Activated naive CD4-positive, alpha-beta T cell treated with anti-CD3 and anti-CD28 coated beads for 36 hours (primary cell): ENCODE data around the gene UBXN6. TPM values are rescaled to one million over a fixed set of nuclear protein-coding genes. Genes with fewer than 3 reads are reported as not detected.
A peak's percentile ranks its signal among the peaks of the same experiment; 100 is the strongest.

Experiments
- CTCF ChIA-PET: fragments of 350-600 bp; sonication (Branson Sonifier 250); formaldehyde crosslinking; loops from one replicate; lab custom pipeline; 2021; ENCODE audit warnings: antibody characterized with exemption; lab: Charles Lee
- DNase-seq: peaks from one replicate; pipeline ENCODE4 v3.0.0-alpha.2; 2020
- H3K27ac Mint-ChIP-seq: one replicate; pipeline ENCODE4 v1.8.0; 2021; ENCODE audit warnings: mild to moderate bottlenecking, mixed read lengths
- H3K27me3 Mint-ChIP-seq: one replicate; pipeline ENCODE4 v1.8.0; 2021; ENCODE audit warnings: low read depth, mixed read lengths
- H3K36me3 Mint-ChIP-seq: one replicate; pipeline ENCODE4 v1.8.0; 2021; ENCODE audit warnings: low read depth, mixed read lengths
- H3K4me1 Mint-ChIP-seq: one replicate; pipeline ENCODE4 v1.8.0; 2021; ENCODE audit warnings: low read depth, mixed read lengths
- H3K4me3 Mint-ChIP-seq: one replicate; pipeline ENCODE4 v1.8.0; 2021; ENCODE audit warnings: mild to moderate bottlenecking, moderate library complexity, mixed read lengths
- H3K9me3 Mint-ChIP-seq: one replicate; pipeline ENCODE4 v1.8.0; 2021; ENCODE audit warnings: mixed read lengths
- intact Hi-C: fragments of 100-400 bp; cut with micrococcal nuclease; formaldehyde crosslinking; loops from one replicate; pipeline ENCODE4 v1.15.1; 2023
- microRNA-seq: library from miRNA; unstranded; fragments of <30 nt; microRNA quantifications from one replicate; pipeline ENCODE4 v1.2.0, GENCODE V29; 2022; ENCODE audit warnings: borderline microRNAs expressed, borderline replicate concordance
- total RNA-seq, 2 experiments: library from RNA; stranded (reverse); gene quantifications; one replicate each; pipeline ENCODE4 v1.2.3, GENCODE V29; 2021

UBXN6 gene
- total RNA-seq, 2 experiments from 2014 or later = 28.7 to 36.2 TPM

DNA sequence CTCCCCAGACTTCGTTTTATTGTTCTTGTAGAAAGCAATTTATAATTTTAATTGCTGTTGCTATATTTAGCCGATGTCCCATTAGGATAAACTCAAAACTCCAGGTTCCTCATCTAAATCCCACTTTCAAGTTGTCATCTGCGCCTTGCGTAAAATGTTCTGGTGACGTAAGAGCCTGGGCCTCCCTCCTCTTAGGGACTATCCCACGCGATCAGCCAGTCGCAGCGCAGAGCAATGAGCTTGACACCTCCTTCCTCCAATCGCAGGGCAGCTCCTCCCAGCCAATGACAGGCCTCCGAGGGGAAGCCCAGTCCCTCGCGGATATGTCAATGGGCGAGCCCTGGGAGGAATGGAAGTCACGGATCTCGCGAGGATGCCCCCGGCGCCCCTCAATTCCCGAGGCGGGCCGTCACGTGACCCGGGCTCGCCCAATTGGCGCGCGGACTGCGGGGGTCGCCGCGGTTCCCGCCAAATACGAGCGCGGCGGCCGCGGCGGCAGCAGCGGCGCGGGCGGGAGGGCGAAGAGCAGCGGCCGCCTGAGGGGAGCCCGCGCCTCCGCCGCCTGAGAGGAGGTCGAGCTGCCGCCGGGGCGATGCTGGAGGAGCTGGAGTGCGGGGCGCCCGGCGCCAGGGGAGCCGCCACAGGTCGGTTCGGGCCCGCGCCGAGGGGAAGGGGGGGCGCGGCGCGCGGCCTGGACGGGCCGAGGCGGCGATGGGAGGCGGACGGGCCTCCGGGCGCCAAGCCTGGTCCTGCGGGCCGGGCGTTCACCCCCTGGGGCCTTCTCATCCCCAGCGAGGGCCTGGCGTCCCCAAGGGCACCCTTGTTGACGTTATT, 55.2 kb downstream of the UBXN6 start, which contains the start of gene CHAF1A:
Gene CHAF1A (plus strand): TSS at position 470 of the 834 bp plus-strand sequence. CDS start 123 bp downstream, at position 593.
- peak; percentile 100 for DNase-seq
- Mint-ChIP-seq H3K4me1 (peaks cover 61% of the 10 kb centered on the region), H3K27ac (peak within 1 kb of the TSS; percentile 93), H3K9me3 (no peaks in the 10 kb centered on the region), H3K4me3 (peak within 1 kb of the TSS; percentile 94), H3K36me3 (peaks cover 31% of the 10 kb centered on the region), H3K27me3 (no peaks in the 10 kb centered on the region)
- CTCF ChIA-PET = interaction anchor here (0.6 to 1.4 kb wide), 6 partner anchors 32 to 527 kb away, joined by 3 to 6 read pairs (median 4); no protein-coding TSS in a partner anchor
- intact Hi-C loops = loop anchor here (1.0 to 5.0 kb wide), 5 partner anchors 55 to 640 kb away; partner anchors contain the start of genes APBA3, FEM1A, MRPL54 and UBXN6

DNA sequence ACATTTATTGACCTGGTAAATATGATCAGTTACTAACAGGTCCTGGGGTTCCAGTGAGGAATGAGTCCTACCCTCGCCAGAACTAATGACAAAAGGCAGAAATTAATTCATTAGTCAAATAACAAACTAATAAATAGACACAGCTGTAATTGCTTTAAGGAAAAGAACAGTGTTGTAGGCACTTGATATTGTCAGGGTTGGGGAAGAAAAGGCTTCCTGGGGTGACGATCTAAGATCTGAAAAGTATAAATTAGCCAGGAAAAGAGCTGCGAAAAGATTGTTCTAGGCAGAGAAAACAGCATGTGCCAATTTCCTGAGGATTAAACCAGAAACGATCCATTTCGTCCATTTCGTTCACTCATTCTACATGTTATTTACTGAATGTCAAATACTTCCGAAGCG, 55.8 kb downstream of the UBXN6 start:
- Mint-ChIP-seq H3K36me3 (peaks cover 31% of the 10 kb centered on the region), H3K4me1 (peaks cover 66% of the 10 kb centered on the region), H3K27me3 (no peaks in the 10 kb centered on the region), H3K9me3 (no peaks in the 10 kb centered on the region), H3K27ac (peak overlapping the region; percentile 93), H3K4me3 (peak overlapping the region; percentile 94)
- no peak for DNase-seq
- CTCF ChIA-PET = interaction anchor here (0.6 to 2.1 kb wide), 8 partner anchors 49 to 528 kb away, joined by 3 to 10 read pairs (median 4); partner anchors contain the start of gene HDGFL2
- intact Hi-C loops = loop anchor here (1.0 to 5.0 kb wide), 5 partner anchors 56 to 639 kb away; partner anchors contain the start of genes APBA3, FEM1A, MRPL54 and UBXN6

DNA sequence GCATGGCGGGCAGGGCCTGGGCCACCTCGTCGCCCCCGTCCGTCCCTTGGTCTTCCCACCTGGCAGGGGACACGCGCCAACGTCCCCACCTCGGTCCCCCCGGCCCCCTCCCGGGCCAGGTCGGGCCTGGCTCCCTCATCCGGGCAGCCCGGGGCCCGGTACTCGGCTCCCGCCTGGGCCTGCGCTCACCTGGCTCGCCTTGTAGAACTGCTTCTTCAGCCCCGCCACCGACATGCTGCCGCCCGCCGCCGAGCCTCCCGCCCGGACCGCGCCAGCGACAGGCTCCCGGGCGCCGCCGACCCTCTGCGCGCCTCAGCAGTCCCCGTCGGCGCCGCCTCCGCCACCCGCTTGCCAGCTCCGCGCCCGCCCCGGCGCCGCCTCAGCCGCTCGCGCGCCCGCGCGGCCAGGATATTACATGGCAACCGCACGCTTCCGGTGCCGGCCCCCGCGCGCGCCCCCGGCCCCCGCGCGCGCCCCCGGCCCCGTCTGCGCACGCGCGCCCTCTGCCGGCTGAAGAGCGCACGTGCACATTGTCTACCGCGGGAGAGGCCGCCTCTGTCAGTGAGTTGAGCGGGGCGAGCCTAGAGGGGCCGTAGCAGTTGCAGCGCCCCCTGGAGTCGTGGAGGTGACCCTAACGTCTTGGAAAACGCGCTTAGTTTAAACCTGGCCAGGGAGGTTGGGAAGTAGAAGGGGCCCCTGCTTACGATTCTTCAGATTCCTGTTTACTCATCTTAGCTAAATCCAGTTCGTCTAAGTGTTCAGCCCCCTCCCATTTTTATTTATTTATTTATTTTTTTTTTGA, 57.3 kb downstream of the UBXN6 start, which contains the start of gene SH3GL1:
Gene SH3GL1 (minus strand): TSS at position 413 of the 802 bp plus-strand sequence. CDS start 179 bp downstream, at position 234.
- intact Hi-C loops = loop anchor here (1.0 to 5.0 kb wide), 8 partner anchors 21 to 638 kb away; partner anchors contain the start of genes APBA3, FEM1A, MPND and MRPL54
- Mint-ChIP-seq H3K4me1 (peaks cover 73% of the 10 kb centered on the region), H3K27ac (peak within 1 kb of the TSS; percentile 93), H3K4me3 (peak within 1 kb of the TSS; percentile 94), H3K27me3 (no peaks in the 10 kb centered on the region), H3K9me3 (no peaks in the 10 kb centered on the region), H3K36me3 (peaks cover 30% of the 10 kb centered on the region)
- CTCF ChIA-PET = interaction anchor here (0.6 to 2.1 kb wide), 14 partner anchors 17 to 136 kb away, joined by 3 to 10 read pairs (median 5); partner anchors contain the start of genes HDGFL2, MPND and STAP2
- DNase-seq = peak; percentile 94

DNA sequence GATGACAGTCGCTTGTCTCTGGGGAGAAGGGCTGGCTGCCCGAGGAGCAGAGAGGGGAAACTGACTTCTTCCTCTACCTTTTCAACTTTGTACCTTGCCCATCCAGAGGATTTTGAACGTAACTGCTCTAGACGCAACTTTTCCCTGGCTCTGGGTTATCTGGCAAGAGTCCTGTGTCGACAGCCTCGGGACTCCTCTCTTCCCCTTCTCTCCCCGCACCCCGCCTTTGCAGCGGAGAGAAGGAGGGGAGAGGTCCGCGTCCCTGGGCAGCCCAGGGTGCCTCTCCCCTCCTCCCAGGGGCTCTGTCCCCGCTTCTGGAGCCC, 57.8 kb downstream of the UBXN6 start:
- intact Hi-C loops = loop anchor here (1.0 to 5.0 kb wide), 8 partner anchors 20 to 637 kb away; partner anchors contain the start of genes APBA3, FEM1A, MPND and MRPL54
- H3K9me3 Mint-ChIP-seq = no peaks in the 10 kb centered on the region
- peak; percentile 21 for DNase-seq
- peaks cover 75% of the 10 kb centered on the region for H3K4me1 Mint-ChIP-seq
- H3K27me3 Mint-ChIP-seq = no peaks in the 10 kb centered on the region
- CTCF ChIA-PET = interaction anchor here (0.6 to 2.1 kb wide), 11 partner anchors 16 to 133 kb away, joined by 3 to 10 read pairs (median 5); partner anchors contain the start of genes HDGFL2, MPND and STAP2
- H3K36me3 Mint-ChIP-seq = peaks cover 27% of the 10 kb centered on the region
- H3K4me3 Mint-ChIP-seq = peak overlapping the region; percentile 82
- peak overlapping the region; percentile 78 for H3K27ac Mint-ChIP-seq

DNA sequence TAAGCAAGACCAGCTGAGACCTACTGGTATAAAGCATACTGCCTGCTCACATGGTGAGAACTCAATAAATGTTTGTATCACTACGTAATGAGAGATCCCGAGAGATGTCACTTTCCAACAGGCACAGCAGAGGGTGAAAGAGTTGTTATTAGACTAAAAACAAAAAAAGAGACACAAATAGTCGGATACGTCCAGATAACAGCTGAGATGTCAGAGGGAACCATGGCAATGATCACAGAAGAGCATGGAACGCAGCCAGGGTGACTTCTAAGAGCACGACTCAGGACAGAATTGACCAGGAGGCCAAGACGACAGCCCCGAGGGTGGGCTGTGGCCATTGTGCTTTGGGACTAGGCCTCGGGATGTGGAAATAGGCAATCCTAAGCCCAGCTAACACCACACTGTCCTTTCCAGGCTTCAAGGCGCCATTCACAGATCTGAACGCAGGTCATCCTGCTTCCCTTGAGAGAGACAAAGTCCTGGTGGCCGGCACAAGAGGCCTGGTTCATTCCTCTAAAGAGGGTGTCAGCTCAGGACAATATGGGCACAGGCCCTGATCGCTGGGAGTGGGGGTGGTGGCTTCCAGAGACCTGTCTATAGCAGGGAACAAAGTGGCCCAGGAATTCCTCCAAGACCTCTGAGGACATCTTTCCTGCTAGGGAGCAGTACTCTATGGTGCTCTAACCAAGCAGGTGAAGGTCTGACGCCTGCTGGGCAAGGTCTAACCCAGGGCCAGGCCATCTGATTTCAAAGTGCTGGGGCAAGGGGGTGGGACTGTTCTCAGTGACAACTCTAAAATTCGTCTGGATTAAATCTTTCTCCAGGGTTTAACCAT, 60.4 kb downstream of the UBXN6 start:
- intact Hi-C loops = no loop called here
- Mint-ChIP-seq H3K4me3 (no peak overlapping the region), H3K27ac (no peak overlapping the region), H3K27me3 (no peaks in the 10 kb centered on the region), H3K4me1 (peaks cover 79% of the 10 kb centered on the region), H3K36me3 (peaks cover 14% of the 10 kb centered on the region), H3K9me3 (no peaks in the 10 kb centered on the region)
- DNase-seq = no peak
- CTCF ChIA-PET = no interaction called here

Small RNA genes within 50 kb of the gene (microRNA-seq; reads per million reads assigned to microRNA genes)
- gene MIR4746 = 9.9 reads per million, percentile 22 among the genes with 10 or more reads in this experiment

Other genes with a start within 250 kb of the UBXN6 start
- 10 to 100 TPM in 1 of 2 experiments, 1 to 10 TPM in 1; 7.8 to 11.8 TPM for gene EBI3, start 228.3 kb downstream of the UBXN6 start, total RNA-seq
- 10 to 100 TPM; 28.5 to 29.8 TPM for gene YJU2, start 210.7 kb downstream of the UBXN6 start, total RNA-seq
- not detected for gene SHD, start 178.5 kb downstream of the UBXN6 start, total RNA-seq
- gene TMIGD2, start 155.4 kb downstream of the UBXN6 start, total RNA-seq = 10 to 100 TPM; 19.9 to 21.2 TPM
- 10 to 100 TPM; 12.3 to 17.5 TPM for gene FSD1, start 153.2 kb downstream of the UBXN6 start, total RNA-seq
- gene STAP2, start 119.0 kb downstream of the UBXN6 start, total RNA-seq = 10 to 100 TPM in 1 of 2 experiments, 1 to 10 TPM in 1; 8.1 to 10.7 TPM
- gene MPND, start 114.2 kb downstream of the UBXN6 start, total RNA-seq = 10 to 100 TPM; 16.3 to 18.6 TPM
- 10 to 100 TPM; 31.7 to 32.1 TPM for gene SH3GL1, start 57.2 kb downstream of the UBXN6 start, total RNA-seq
- 10 to 100 TPM; 57.3 to 65.1 TPM for gene CHAF1A, start 55.2 kb downstream of the UBXN6 start, total RNA-seq
- gene HDGFL2, start 14.5 kb upstream of the UBXN6 start, total RNA-seq = 10 to 100 TPM; 43.0 to 43.5 TPM
- not detected for gene PLIN4, start 60.7 kb upstream of the UBXN6 start, total RNA-seq
- gene PLIN5, start 77.4 kb upstream of the UBXN6 start, total RNA-seq = under 1 TPM; 0.07 to 0.25 TPM
- gene LRG1, start 82.2 kb upstream of the UBXN6 start, total RNA-seq = 1 to 10 TPM; 1.3 to 1.5 TPM
- under 1 TPM in 1 of 2 experiments, not detected in 1; 0.17 TPM for gene SEMA6B, start 101.9 kb upstream of the UBXN6 start, total RNA-seq
- gene TNFAIP8L1, start 181.7 kb upstream of the UBXN6 start, total RNA-seq = 10 to 100 TPM; 19.9 to 20.4 TPM
- gene MYDGF, start 212.5 kb upstream of the UBXN6 start, total RNA-seq = 10 to 100 TPM; 43.5 to 45.5 TPM